Non-pigmented ciliary epithelial cell (primary cell): Measurements from ENCODE around the gene C11orf21.

Experiments used
- DNase-seq: peaks from one replicate; pipeline ENCODE4 v3.0.0-alpha.2; 2010; ENCODE audit warnings: low read depth

C11orf21 gene

GRCh38 chr11:2308713-2309112, 7.0 kb upstream of the C11orf21 start:
- DNase-seq: no peak

- DNase-seq: no peak
Measured at GRCh38 chr11:2307501-2308331, 6.0 kb upstream of the C11orf21 start.

- DNase-seq: no peak
Measured at GRCh38 chr11:2306877-2307500, 5.3 kb upstream of the C11orf21 start.

GRCh38 chr11:2306452-2306823, 4.7 kb upstream of the C11orf21 start:
- DNase-seq: no peak

- DNase-seq: no peak
Measured at GRCh38 chr11:2305788-2306451, 4.2 kb upstream of the C11orf21 start.

- no peak for DNase-seq
Measured at GRCh38 chr11:2305140-2305778, 3.5 kb upstream of the C11orf21 start.

GRCh38 chr11:2304506-2305139, 2.9 kb upstream of the C11orf21 start:
- DNase-seq: no peak

- no peak for DNase-seq
Measured at GRCh38 chr11:2303627-2304505, 2.1 kb upstream of the C11orf21 start.

GRCh38 chr11:2302896-2303626, 1.3 kb upstream of the C11orf21 start:
- no peak for DNase-seq

- DNase-seq: no peak
Measured at GRCh38 chr11:2302306-2302895, 683 bp upstream of the C11orf21 start.

- DNase-seq: no peak
Measured at GRCh38 chr11:2300936-2301630, 635 bp downstream of the C11orf21 start.

- no peak for DNase-seq
Measured at GRCh38 chr11:2300290-2300935, 1.3 kb downstream of the C11orf21 start.

- DNase-seq: no peak
Measured at GRCh38 chr11:2299773-2300172, 1.9 kb downstream of the C11orf21 start.

- no peak for DNase-seq
Measured at GRCh38 chr11:2298795-2299761, 2.6 kb downstream of the C11orf21 start.

- no peak for DNase-seq
Measured at GRCh38 chr11:2298131-2298794, 3.5 kb downstream of the C11orf21 start.

GRCh38 chr11:2297623-2298030, 4.1 kb downstream of the C11orf21 start:
- DNase-seq: no peak
